ENCODE data around the gene RBM5. TPM values are rescaled to one million over a fixed set of nuclear protein-coding genes. Genes with fewer than 3 reads are reported as not detected.

The RBM5 gene
- total and polyA plus RNA-seq, 2 experiments from 2014 or later, result 44.9 to 111 TPM

DNA sequence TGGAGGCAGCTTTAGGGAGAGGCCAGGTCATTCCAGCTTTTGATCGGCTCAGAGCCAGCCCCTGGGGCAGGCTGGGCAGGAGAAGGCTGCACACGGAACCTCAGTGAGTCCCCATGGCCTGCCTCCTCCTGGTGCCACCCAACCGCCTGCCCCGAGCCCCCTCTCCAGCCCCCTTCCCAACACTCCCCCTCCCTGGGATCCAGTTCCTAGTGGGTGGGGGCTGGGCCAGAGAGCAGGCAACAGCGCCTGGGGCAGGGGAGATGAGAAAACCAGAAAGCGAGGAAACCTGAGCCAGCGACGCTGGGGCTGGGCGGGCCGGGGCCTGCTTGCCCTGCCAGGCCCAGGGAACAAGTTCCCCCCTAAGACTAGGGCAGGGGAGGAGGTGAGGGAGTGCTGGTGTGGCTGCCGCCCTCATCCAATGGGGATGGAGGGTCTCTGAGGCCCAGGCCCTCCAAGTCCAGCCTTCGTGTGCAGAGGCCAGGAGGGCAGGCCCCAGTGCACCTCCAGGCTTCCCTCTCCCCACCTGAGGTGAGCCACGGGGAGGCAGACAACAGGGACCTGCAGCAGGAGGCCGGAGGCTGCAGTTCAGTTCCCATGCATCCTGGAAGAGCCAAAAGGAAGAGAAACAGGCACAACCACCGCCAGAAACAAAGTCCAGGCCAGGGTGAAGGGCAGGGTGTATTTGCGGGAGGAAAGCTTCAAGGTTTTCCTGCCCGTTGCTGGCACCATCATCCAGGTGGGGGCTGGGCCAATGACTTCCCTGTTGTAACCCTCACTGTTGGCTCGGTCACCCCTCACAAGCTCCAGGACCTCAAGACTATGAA lies 62.4 kb downstream of the RBM5 start (continued):
- TF ChIP-seq ZNF462 (CRISPR knock-in tag; IDR thresholded peaks at IDR 0.05) (no peak), REST (IDR thresholded peaks at IDR 0.05; ENCODE audit: unreplicated experiment) (no peak), ZNF114 (CRISPR knock-in tag; IDR thresholded peaks at IDR 0.05) (no peak)

DNA sequence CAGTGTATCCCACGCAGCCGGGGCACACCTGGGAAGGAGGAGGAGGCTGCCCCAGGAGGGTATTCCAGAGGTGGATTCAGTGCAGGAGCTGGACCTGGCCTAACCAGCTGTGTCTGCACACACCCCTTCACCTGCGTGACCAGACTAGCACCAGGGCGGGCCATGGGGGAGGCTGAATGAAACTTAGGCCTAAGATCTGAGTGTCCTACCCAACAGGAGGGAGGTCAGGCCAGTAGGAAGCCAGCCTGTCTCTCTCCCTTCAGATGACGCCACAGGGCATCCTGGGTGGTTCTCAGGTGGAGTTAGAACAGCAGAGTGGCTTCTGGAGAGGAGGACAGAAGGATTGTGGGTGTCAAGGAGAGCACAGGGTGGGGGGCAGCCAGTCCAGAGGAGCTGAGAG lies 63.0 kb downstream of the RBM5 start:
- H3K27ac ChIP-seq (ENCODE audit: low read depth), result no peak overlapping the region
- peaks cover 10% of the 10 kb centered on the region for H3K79me2 ChIP-seq (replicated peaks; ENCODE audit: insufficient read depth)
- no peaks in the 10 kb centered on the region; the same call in 1 of the 2 replicates for H3K9me2 ChIP-seq (ENCODE audit: insufficient read depth)
- H2AFZ ChIP-seq, result peak overlapping the region; percentile 90
- no peak overlapping the region for H3K27ac Mint-ChIP-seq
- H3K4me1 Mint-ChIP-seq, result peaks cover 55% of the 10 kb centered on the region
- no peak for ATAC-seq
- TF ChIP-seq ETS1 (IDR thresholded peaks at IDR 0.05) (no peak), ZNF331 (CRISPR knock-in tag; IDR thresholded peaks at IDR 0.05; ENCODE audit: low read depth) (no peak), POLR2AphosphoS5 (IDR thresholded peaks at IDR 0.05; ENCODE audit: low read depth) (no peak)
- H3K36me3 Mint-ChIP-seq (ENCODE audit: low read depth), result peaks cover 2% of the 10 kb centered on the region; the same call in 1 of the 3 replicates
- peaks cover 27% of the 10 kb centered on the region for H3K4me1 ChIP-seq (ENCODE audit: insufficient read depth)
- no peaks in the 10 kb centered on the region for H3K36me3 ChIP-seq (ENCODE audit: insufficient read depth)
- no peak overlapping the region for H3K4me3 ChIP-seq
- no peaks in the 10 kb centered on the region; the same call in 2 of the 3 replicates for H3K9me3 Mint-ChIP-seq
- no peak overlapping the region for H3K4me3 Mint-ChIP-seq
- H3K4me2 ChIP-seq, result no peak overlapping the region; the same call in 1 of the 2 replicates
- peaks cover 6% of the 10 kb centered on the region; the same call in 1 of the 2 replicates for H3F3A ChIP-seq (replicated peaks; ENCODE audit: low read depth)
- peaks cover 21% of the 10 kb centered on the region for H3K27me3 ChIP-seq (ENCODE audit: insufficient read depth)
- DNase-seq (ENCODE audit: low spot score), result no peak
- H4K20me1 ChIP-seq (replicated peaks; ENCODE audit: insufficient read depth), result no peaks in the 10 kb centered on the region
- H3K27me3 Mint-ChIP-seq (ENCODE audit: insufficient read depth, low read depth, poor library complexity), result peaks cover 45% of the 10 kb centered on the region
